ENCODE measurements around the gene PPP6C.

The PPP6C gene

GRCh38 chr9:125146247-125146646, 43.4 kb downstream of the PPP6C start:
- Histone ChIP-seq H3K27ac (no peak overlapping the region), H3K36me3 (replicated peaks) (peaks cover 11% of the 10 kb centered on the region), H3K27me3 (replicated peaks) (no peaks in the 10 kb centered on the region), H3K4me3 (ENCODE audit: low read depth, low read length) (no peak overlapping the region)
- no peak for TF ChIP-seq CTCF (IDR thresholded peaks at IDR 0.05; ENCODE audit: low read depth, low read length, missing control alignments)
- in situ Hi-C loops (cut with HindIII; ENCODE audit: low pct_ligation_motif_present, low sequenced_read_pairs): no loop called here
- DNase-seq: peak; percentile 11

GRCh38 chr9:125145425-125145824, 44.2 kb downstream of the PPP6C start:
- TF ChIP-seq CTCF (IDR thresholded peaks at IDR 0.05; ENCODE audit: low read depth, low read length, missing control alignments): no peak
- no peak overlapping the region for H3K27ac ChIP-seq
- in situ Hi-C loops (cut with HindIII; ENCODE audit: low pct_ligation_motif_present, low sequenced_read_pairs): no loop called here
- no peaks in the 10 kb centered on the region for H3K27me3 ChIP-seq (replicated peaks)
- no peak for DNase-seq
- H3K4me3 ChIP-seq (ENCODE audit: low read depth, low read length): no peak overlapping the region
- peaks cover 3% of the 10 kb centered on the region for H3K36me3 ChIP-seq (replicated peaks)

GRCh38 chr9:125143377-125144090, 46.1 kb downstream of the PPP6C start, which contains the start of gene SCAI:
Gene SCAI, minus strand, starts transcription at chr9:125143528. Its CDS starts 91 bp downstream, at chr9:125143437.
- peak; percentile 99 for TF ChIP-seq CTCF (IDR thresholded peaks at IDR 0.05; ENCODE audit: low read depth, low read length, missing control alignments)
- peak; percentile 99 for DNase-seq
- Histone ChIP-seq H3K4me3 (ENCODE audit: low read depth, low read length) (peak within 1 kb of the TSS; percentile 67), H3K27ac (no peak within 1 kb of the TSS), H3K36me3 (replicated peaks) (no peaks in the 10 kb centered on the region), H3K27me3 (replicated peaks) (no peaks in the 10 kb centered on the region)
- in situ Hi-C loops (cut with HindIII; ENCODE audit: low pct_ligation_motif_present, low sequenced_read_pairs): no loop called here

- H3K4me3 ChIP-seq (ENCODE audit: low read depth, low read length): peak overlapping the region; percentile 67
- no peak overlapping the region for H3K27ac ChIP-seq
- no peak for TF ChIP-seq CTCF (IDR thresholded peaks at IDR 0.05; ENCODE audit: low read depth, low read length, missing control alignments)
- no peaks in the 10 kb centered on the region for H3K27me3 ChIP-seq (replicated peaks)
- no peak for DNase-seq
- no peaks in the 10 kb centered on the region for H3K36me3 ChIP-seq (replicated peaks)
- in situ Hi-C loops (cut with HindIII; ENCODE audit: low pct_ligation_motif_present, low sequenced_read_pairs): no loop called here
Observed at GRCh38 chr9:125142560-125143376, 46.8 kb downstream of the PPP6C start.

GRCh38 chr9:125141751-125142150, 47.9 kb downstream of the PPP6C start:
- no peaks in the 10 kb centered on the region for H3K36me3 ChIP-seq (replicated peaks)
- DNase-seq: no peak
- no peak for TF ChIP-seq CTCF (IDR thresholded peaks at IDR 0.05; ENCODE audit: low read depth, low read length, missing control alignments)
- H3K4me3 ChIP-seq (ENCODE audit: low read depth, low read length): no peak overlapping the region
- in situ Hi-C loops (cut with HindIII; ENCODE audit: low pct_ligation_motif_present, low sequenced_read_pairs): no loop called here
- H3K27ac ChIP-seq: no peak overlapping the region
- no peaks in the 10 kb centered on the region for H3K27me3 ChIP-seq (replicated peaks)
